ENCODE data around the gene TBL1XR1.

DNA sequence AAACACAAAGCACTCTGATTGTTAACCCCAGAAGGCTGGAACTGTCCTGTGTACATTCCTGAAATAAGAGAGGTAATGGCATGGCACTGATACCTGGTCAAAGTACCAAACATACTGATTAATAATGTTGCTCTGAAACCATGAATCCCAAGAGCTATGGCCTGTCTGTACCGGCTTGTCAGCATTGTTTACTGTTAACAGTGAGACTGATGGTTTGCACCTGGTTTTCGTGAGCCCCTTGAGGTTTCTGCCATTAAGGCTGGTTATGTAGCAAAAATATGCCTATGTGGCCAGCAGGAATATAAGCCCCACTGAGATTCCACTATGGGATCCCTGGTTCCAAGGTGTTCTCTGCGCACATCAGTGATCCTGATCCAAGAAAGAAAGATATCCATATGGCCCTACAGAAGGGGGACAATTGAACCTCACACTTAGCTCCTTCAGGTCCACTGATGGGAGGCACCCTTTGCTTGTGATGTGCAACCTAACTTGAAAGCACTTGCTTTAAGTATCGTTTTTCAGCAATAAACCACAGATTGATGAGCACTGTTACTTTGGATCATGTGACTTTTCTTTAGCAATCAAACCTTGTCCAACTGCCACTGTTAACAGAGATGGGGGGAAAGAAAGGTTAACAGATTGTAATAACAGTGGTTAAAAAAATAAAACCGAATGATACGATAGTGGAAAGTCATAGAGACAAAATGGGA lies 65.2 kb downstream of the TBL1XR1 start:
- TF ChIP-seq, protein P1, sequence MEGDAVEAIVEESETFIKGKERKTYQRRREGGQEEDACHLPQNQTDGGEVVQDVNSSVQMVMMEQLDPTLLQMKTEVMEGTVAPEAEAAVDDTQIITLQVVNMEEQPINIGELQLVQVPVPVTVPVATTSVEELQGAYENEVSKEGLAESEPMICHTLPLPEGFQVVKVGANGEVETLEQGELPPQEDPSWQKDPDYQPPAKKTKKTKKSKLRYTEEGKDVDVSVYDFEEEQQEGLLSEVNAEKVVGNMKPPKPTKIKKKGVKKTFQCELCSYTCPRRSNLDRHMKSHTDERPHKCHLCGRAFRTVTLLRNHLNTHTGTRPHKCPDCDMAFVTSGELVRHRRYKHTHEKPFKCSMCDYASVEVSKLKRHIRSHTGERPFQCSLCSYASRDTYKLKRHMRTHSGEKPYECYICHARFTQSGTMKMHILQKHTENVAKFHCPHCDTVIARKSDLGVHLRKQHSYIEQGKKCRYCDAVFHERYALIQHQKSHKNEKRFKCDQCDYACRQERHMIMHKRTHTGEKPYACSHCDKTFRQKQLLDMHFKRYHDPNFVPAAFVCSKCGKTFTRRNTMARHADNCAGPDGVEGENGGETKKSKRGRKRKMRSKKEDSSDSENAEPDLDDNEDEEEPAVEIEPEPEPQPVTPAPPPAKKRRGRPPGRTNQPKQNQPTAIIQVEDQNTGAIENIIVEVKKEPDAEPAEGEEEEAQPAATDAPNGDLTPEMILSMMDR (conservative IDR thresholded peaks at IDR 0.05; ENCODE audit: low read depth, low read length) = no peak
- no peak for TF ChIP-seq EZH2 (IDR thresholded peaks at IDR 0.05; ENCODE audit: low read length, unreplicated experiment)
- no peak for TF ChIP-seq EZH2phosphoT487 (IDR thresholded peaks at IDR 0.05; ENCODE audit: borderline replicate concordance, low read length)

Data from PC-3 (cell line).